HG02678 (cell line): ENCODE data around the gene CRHR2.

Experiments
- ATAC-seq: cut with Tn5 transposase; IDR thresholded peaks from one replicate; pipeline ENCODE4 v1.9.1; 2021; ENCODE audit warnings: mild to moderate bottlenecking, moderate library complexity; ENCODE audit not compliant: unreplicated experiment

CRHR2 gene

DNA sequence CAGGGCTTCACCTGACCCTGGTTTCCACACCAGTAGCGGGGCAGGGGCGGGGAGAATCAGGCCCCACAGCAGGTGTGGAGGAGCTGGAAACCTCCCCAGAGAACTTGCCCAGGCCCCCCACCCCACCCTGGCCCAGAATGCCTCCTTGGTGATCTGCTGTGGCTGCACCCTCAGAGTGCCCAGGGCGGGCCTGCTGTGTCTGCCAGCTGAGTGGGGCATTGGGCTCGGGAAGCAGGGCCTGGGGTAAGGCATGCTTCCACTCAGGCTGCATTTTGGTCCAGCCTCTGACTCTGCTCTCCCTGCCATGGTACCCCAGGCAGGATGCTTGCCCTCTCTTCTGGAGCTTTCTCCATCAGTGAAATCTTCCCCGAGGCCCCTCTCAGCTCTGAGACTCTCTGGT, 1.1 kb upstream of the CRHR2 start:
- ATAC-seq: no peak

DNA sequence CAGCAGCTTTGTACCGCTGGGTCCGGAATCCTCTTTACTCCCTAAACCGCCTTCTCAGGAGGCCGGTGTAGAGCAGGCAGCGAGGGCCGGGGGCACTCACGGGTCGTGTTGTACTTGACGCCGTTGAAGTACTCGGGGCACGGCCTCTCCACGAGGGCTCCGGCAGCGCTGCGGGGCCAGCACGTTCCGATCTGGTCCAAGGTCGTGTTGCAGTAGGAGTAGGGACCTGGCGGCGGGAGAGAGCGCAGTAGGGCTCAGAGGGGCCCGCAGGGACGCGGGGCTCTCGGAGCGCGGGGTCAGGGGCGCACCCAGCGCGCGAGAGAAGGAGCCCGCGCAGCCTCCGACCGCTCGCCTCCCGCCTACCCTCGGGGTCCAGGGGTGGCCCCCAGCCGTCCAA, 443 bp downstream of the CRHR2 start:
- ATAC-seq: no peak

- no peak for ATAC-seq
These were observed 892 bp downstream of the CRHR2 start for GRCh38 chr7:30681331-30681797.

GRCh38 chr7:30679664-30680063, 2.6 kb downstream of the CRHR2 start:
- ATAC-seq: no peak

- no peak for ATAC-seq
These were observed 3.5 kb downstream of the CRHR2 start for GRCh38 chr7:30678805-30679204.

DNA sequence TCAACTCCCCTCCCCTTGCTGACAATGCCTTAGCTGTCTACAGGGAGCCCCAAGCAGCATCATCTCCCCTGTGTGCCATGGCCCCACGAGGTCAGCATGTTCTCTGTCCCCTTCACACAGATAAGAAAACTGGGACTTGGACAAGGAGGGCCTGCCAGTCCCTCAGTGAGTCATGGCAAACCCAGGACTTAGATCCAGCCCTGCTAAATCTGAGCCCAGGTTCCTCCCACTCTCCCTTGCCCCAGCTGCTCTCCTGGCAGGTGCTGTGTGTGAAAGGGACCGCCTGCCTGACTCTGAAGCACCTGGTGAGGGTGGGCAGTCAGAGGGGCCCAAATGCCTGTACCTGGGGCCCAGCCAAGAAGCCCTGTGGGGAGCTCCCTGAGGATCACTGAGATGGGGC, 7.4 kb downstream of the CRHR2 start:
- ATAC-seq: no peak

GRCh38 chr7:30674420-30674819, 7.8 kb downstream of the CRHR2 start:
- ATAC-seq: no peak

DNA sequence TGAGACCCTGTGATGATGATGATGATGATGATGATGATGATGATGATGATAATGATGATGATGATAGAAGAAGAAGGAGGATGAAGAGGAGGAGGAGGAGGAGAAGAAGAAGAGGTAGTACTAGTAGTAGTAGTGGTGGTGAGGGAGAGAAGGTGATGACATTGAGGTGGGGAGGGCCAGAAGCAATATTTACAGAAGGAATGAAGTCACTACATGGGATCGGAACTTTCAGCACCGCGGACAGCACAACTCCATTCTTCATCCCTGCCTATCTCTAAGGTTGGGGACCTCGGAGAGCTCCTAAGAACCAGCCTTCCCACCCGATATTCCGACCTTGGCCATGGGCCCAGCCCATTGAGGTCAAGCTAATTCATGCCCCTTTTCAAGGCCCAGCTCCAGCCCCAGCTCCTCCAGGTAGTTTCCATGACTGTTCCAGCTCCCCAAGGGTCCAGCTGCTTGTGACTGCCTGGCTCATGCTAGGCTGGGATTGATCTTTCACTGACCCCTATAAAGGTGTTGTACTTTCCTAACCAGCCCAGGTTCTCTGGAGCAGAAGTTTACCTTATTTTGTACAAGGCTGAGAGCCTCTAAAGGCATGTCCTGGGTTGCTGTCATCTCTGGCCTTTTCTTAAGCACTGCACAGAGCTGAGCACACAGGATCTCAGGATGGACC, 10.3 kb downstream of the CRHR2 start:
- no peak for ATAC-seq

- no peak for ATAC-seq
These were observed 14.2 kb downstream of the CRHR2 start for GRCh38 chr7:30668102-30668501.

- no peak for ATAC-seq
These were observed 15.1 kb downstream of the CRHR2 start for GRCh38 chr7:30667172-30667571.

DNA sequence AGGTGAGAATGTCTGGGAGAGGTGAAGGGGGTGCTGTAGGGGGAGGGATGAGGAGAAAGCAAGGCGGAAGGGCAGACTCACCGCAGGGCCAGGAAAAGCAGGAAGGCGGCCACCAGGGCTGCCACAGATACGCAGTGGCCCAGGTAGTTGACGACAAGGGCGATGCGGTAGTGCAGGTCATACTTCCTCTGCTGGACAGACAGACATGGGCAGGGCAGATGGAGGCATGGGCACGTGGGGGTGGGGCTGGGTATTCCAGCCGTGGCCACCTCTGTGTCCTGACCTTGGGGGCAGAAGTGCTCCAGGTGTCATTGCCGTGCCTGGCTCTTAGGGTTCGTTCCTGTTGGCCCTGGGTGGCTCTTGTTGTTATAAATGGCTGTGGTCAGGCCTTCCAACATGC, 16.8 kb downstream of the CRHR2 start:
- no peak for ATAC-seq

GRCh38 chr7:30665043-30665442, 17.2 kb downstream of the CRHR2 start:
- no peak for ATAC-seq

GRCh38 chr7:30664184-30664885, 17.9 kb downstream of the CRHR2 start:
- no peak for ATAC-seq

GRCh38 chr7:30663414-30663813, 18.8 kb downstream of the CRHR2 start:
- ATAC-seq: no peak

- ATAC-seq: no peak
These were observed 19.8 kb downstream of the CRHR2 start for GRCh38 chr7:30662431-30662939.

GRCh38 chr7:30661926-30662325, 20.3 kb downstream of the CRHR2 start:
- ATAC-seq: no peak

GRCh38 chr7:30660331-30661255, 21.7 kb downstream of the CRHR2 start:
- ATAC-seq: no peak

DNA sequence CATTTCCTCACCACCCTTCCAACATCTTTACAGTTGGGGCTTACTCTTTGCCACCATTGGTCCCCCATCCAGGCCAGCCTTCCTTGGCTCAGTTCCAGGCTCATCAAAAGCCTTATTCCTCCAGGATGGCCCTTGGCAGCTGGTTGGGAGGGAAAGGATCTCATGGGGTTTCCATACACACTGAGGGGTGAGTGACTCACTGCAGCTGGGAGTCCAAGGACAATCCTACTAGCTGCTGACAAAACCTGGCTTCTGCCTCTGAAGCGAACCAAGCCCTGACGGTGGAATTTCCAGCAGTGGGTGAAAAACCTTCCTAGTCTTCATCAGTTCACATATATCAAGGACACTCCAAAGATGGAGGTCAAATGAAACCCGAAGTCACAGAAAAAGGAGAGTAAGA, 22.9 kb downstream of the CRHR2 start:
- no peak for ATAC-seq

- no peak for ATAC-seq
These were observed 23.7 kb downstream of the CRHR2 start for GRCh38 chr7:30658479-30659074.

DNA sequence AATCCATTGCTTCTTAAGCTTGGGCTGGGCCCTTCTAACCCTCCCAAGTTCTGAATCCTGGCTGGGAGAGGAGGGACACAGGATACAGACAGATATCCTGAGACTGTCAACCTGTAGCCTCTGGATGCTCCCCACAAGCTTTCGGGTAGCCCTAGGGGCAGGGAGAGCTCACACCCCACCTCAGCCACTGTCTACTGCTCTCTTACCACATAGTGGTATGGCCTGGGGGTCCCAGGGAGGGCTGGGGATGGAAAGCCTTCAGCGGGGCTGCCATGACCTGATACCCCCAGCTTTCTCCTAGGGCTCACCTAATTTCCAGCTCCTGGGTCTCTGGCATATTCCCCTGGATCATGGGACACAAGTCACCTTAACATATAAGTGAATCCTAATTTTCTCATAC, 25.1 kb downstream of the CRHR2 start:
- no peak for ATAC-seq
